ENCODE data around the gene DYNC1I1. TPM values are rescaled to one million over a fixed set of nuclear protein-coding genes. Genes with fewer than 3 reads are reported as not detected.
A peak's percentile ranks its signal among the peaks of the same experiment; 100 is the strongest.

Gene DYNC1I1
- total and polyA plus RNA-seq, 2 experiments from 2014 or later = 0.53 to 1.4 TPM

DNA sequence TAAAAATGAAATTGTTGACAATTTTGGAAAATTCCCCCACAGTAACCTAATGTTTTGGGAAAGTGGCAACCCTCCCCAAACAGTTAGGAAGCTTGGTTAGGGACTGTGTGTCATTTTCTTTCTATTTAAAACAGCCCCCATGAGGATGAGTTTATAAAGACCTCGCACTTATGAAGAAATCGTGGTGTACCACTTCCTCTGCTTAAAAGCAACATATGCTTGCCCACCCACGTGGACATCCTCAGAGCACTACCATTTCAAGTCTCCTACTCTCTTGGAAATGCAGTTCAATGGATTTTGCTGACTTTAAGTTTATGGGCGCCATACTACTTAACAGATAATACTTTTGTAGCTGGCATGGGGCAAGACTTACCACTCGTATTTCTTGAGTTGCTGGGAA lies 223.8 kb downstream of the DYNC1I1 start:
- no peak for DNase-seq
- Histone ChIP-seq H3K27me3 (replicated peaks; ENCODE audit: insufficient read depth) (no peaks in the 10 kb centered on the region), H3K9me2 (ENCODE audit: insufficient read depth) (no peaks in the 10 kb centered on the region), H4K20me1 (ENCODE audit: insufficient read depth) (no peaks in the 10 kb centered on the region), H3K4me2 (ENCODE audit: unreplicated experiment) (no peak overlapping the region), H2AFZ (no peak overlapping the region), H3F3A (ENCODE audit: insufficient read depth) (no peaks in the 10 kb centered on the region), H3K36me3 (ENCODE audit: low read depth) (no peaks in the 10 kb centered on the region), H3K79me2 (ENCODE audit: insufficient read depth) (no peaks in the 10 kb centered on the region), H3K9ac (no peak overlapping the region), H3K27ac (no peak overlapping the region), H3K4me1 (ENCODE audit: insufficient read depth) (no peaks in the 10 kb centered on the region), H3K9me3 (ENCODE audit: low read depth) (no peaks in the 10 kb centered on the region), H3K4me3 (no peak overlapping the region)
- TF ChIP-seq EZH2 (IDR thresholded peaks at IDR 0.05; ENCODE audit: insufficient read depth, poor library complexity, severe bottlenecking) = no peak
- TF ChIP-seq EZH2phosphoT487 (IDR thresholded peaks at IDR 0.05; ENCODE audit: insufficient read depth, low read depth) = no peak
- WGBS, 2 experiments (ENCODE audit: low coverage in 1 of 2, low lambda C conversion rate in 2 of 2, missing lambda C conversion rate in 2 of 2) = 49 to 56% methylated on average over 5 of the region's 5 CpGs
- in situ Hi-C loops (cut with MboI) = no loop called here

DNA sequence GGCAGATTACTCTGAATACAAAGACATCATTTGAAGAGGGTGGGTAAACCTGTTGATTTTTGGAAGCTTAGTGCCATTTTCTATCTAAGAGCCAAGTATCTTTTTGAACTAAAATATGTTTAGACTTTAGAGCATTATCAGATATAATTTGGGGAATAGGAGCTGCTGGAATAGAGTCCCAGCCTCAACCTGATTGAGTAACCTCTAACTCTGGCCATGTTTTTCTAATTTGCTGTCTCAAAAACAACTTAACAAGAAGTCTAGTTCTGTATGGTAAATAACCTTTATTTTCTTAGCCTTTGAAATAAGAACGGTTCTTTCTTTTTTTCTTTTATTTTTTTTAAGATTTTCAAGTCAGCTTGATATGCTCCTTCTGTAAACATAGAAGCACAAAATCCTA lies 224.5 kb downstream of the DYNC1I1 start:
- DNase-seq = no peak

DNA sequence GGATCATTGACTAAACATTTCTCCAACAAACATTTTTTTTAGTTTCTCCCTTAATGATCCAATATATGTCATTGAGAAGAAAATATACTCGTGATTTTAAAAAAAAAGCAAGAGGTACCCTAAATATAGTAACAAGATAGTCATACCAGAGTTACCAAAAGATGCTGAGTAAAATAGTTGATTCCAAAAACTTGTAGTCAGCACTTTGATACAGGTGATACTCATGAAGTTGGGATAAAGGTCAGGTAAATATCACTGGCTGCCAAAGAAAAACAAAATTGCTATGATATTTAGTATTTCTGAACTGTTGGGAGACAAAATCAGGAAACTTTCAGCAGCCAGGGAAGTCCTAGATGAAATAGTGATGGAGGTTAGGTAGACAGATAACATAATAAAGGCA lies 225.3 kb downstream of the DYNC1I1 start:
- H3K36me3 ChIP-seq (ENCODE audit: low read depth) = no peaks in the 10 kb centered on the region
- H3K4me1 ChIP-seq (ENCODE audit: insufficient read depth) = no peaks in the 10 kb centered on the region
- H3K9ac ChIP-seq = no peak overlapping the region
- no peaks in the 10 kb centered on the region for H4K20me1 ChIP-seq (ENCODE audit: insufficient read depth)
- no peak overlapping the region for H2AFZ ChIP-seq
- H3K27ac ChIP-seq = no peak overlapping the region
- H3K79me2 ChIP-seq (ENCODE audit: insufficient read depth) = no peaks in the 10 kb centered on the region
- H3K9me2 ChIP-seq (ENCODE audit: insufficient read depth) = no peaks in the 10 kb centered on the region
- H3K4me2 ChIP-seq (ENCODE audit: unreplicated experiment) = no peak overlapping the region
- in situ Hi-C loops (cut with MboI) = no loop called here
- TF ChIP-seq EZH2phosphoT487 (IDR thresholded peaks at IDR 0.05; ENCODE audit: insufficient read depth, low read depth) (no peak), EZH2 (IDR thresholded peaks at IDR 0.05; ENCODE audit: insufficient read depth, poor library complexity, severe bottlenecking) (no peak)
- H3F3A ChIP-seq (ENCODE audit: insufficient read depth) = no peaks in the 10 kb centered on the region
- no peaks in the 10 kb centered on the region for H3K9me3 ChIP-seq (ENCODE audit: low read depth)
- no peaks in the 10 kb centered on the region for H3K27me3 ChIP-seq (replicated peaks; ENCODE audit: insufficient read depth)
- DNase-seq = no peak
- WGBS, 2 experiments (ENCODE audit: low coverage in 1 of 2, low lambda C conversion rate in 2 of 2, missing lambda C conversion rate in 2 of 2) = 36 to 61% methylated on average over 1 of the region's 1 CpG
- no peak overlapping the region for H3K4me3 ChIP-seq

More for the DNA sequence above, 224.5 kb downstream of the DYNC1I1 start:
- H4K20me1 ChIP-seq (ENCODE audit: insufficient read depth) = no peaks in the 10 kb centered on the region
- no peaks in the 10 kb centered on the region for H3F3A ChIP-seq (ENCODE audit: insufficient read depth)
- H3K9ac ChIP-seq = no peak overlapping the region
- H3K79me2 ChIP-seq (ENCODE audit: insufficient read depth) = no peaks in the 10 kb centered on the region
- in situ Hi-C loops (cut with MboI) = no loop called here
- H3K4me2 ChIP-seq (ENCODE audit: unreplicated experiment) = no peak overlapping the region
- H3K27ac ChIP-seq = no peak overlapping the region
- H3K9me2 ChIP-seq (ENCODE audit: insufficient read depth) = no peaks in the 10 kb centered on the region
- TF ChIP-seq EZH2 (IDR thresholded peaks at IDR 0.05; ENCODE audit: insufficient read depth, poor library complexity, severe bottlenecking) (no peak), EZH2phosphoT487 (IDR thresholded peaks at IDR 0.05; ENCODE audit: insufficient read depth, low read depth) (no peak)
- H3K9me3 ChIP-seq (ENCODE audit: low read depth) = no peaks in the 10 kb centered on the region
- H3K27me3 ChIP-seq (replicated peaks; ENCODE audit: insufficient read depth) = no peaks in the 10 kb centered on the region
- no peak overlapping the region for H3K4me3 ChIP-seq
- WGBS, 2 experiments (ENCODE audit: low coverage in 1 of 2, low lambda C conversion rate in 2 of 2, missing lambda C conversion rate in 2 of 2) = 3 to 5% methylated on average over 1 of the region's 1 CpG
- H3K36me3 ChIP-seq (ENCODE audit: low read depth) = no peaks in the 10 kb centered on the region
- H3K4me1 ChIP-seq (ENCODE audit: insufficient read depth) = no peaks in the 10 kb centered on the region
- no peak overlapping the region for H2AFZ ChIP-seq

DNA sequence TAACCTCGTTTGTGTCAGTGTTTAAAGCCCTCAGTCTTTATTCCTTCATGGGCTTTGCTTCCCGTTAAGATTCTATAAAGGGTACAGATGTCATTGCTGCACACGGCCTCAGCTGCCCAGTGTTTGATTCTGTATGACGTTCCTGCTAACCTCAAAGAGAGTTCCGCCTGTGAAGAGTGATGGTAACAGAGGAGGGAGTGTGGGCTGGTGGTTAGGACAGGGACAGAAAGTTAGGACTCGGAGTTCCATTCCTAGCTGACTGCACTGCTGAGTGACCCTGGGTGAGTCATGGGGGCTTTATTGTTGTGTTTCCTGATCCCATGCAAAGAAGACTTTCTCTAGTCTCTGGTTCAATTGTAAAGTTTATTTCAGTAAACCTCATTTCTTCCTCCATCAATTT lies 227.1 kb downstream of the DYNC1I1 start:
- Histone ChIP-seq H3K27ac (no peak overlapping the region), H3K4me3 (no peak overlapping the region), H3K36me3 (ENCODE audit: low read depth) (no peaks in the 10 kb centered on the region), H3K9me2 (ENCODE audit: insufficient read depth) (no peaks in the 10 kb centered on the region), H3K27me3 (replicated peaks; ENCODE audit: insufficient read depth) (no peaks in the 10 kb centered on the region), H2AFZ (no peak overlapping the region), H3F3A (ENCODE audit: insufficient read depth) (no peaks in the 10 kb centered on the region), H3K9ac (no peak overlapping the region), H3K4me1 (ENCODE audit: insufficient read depth) (peaks cover 3% of the 10 kb centered on the region; the same call in 1 of the 2 replicates), H3K4me2 (ENCODE audit: unreplicated experiment) (no peak overlapping the region), H3K9me3 (ENCODE audit: low read depth) (no peaks in the 10 kb centered on the region), H4K20me1 (ENCODE audit: insufficient read depth) (no peaks in the 10 kb centered on the region), H3K79me2 (ENCODE audit: insufficient read depth) (no peaks in the 10 kb centered on the region)
- no peak for DNase-seq
- in situ Hi-C loops (cut with MboI) = no loop called here
- 47% methylated on average over 6 of the region's 6 CpGs for WGBS, 2 experiments (ENCODE audit: low coverage in 1 of 2, low lambda C conversion rate in 2 of 2, missing lambda C conversion rate in 2 of 2)
- TF ChIP-seq EZH2phosphoT487 (IDR thresholded peaks at IDR 0.05; ENCODE audit: insufficient read depth, low read depth) (no peak), EZH2 (IDR thresholded peaks at IDR 0.05; ENCODE audit: insufficient read depth, poor library complexity, severe bottlenecking) (no peak)

DNA sequence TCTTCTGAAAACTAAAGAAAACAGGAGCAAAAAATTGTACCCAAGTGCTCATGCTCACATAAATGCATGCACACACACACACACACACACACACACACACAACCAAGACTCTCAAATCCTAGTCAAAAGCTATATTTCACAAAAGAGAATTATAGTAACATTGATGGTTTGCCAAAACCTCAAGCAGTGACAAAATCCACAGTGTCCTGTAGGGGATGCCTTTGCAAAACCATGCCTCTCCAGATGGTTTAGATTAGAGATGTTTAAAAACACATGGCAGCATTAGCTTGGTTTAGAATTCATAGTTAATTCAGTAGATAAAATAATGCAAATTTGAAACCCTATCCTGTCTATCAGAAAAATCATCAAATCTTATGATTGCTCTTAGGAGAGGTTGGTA lies 232.2 kb downstream of the DYNC1I1 start:
- in situ Hi-C loops (cut with MboI) = no loop called here
- no peaks in the 10 kb centered on the region for H3F3A ChIP-seq (ENCODE audit: insufficient read depth)

More for the DNA sequence above, 232.2 kb downstream of the DYNC1I1 start:
- Histone ChIP-seq H3K9me2 (ENCODE audit: insufficient read depth) (no peaks in the 10 kb centered on the region), H4K20me1 (ENCODE audit: insufficient read depth) (no peaks in the 10 kb centered on the region), H3K4me2 (ENCODE audit: unreplicated experiment) (no peak overlapping the region), H3K4me3 (no peak overlapping the region), H3K79me2 (ENCODE audit: insufficient read depth) (no peaks in the 10 kb centered on the region), H3K9me3 (ENCODE audit: low read depth) (no peaks in the 10 kb centered on the region), H3K27ac (no peak overlapping the region), H3K9ac (no peak overlapping the region), H3K36me3 (ENCODE audit: low read depth) (no peaks in the 10 kb centered on the region), H3K27me3 (replicated peaks; ENCODE audit: insufficient read depth) (0 out of 2 replicates have a peak, but pooled peaks cover 8% of the 10 kb centered on the region), H2AFZ (no peak overlapping the region), H3K4me1 (ENCODE audit: insufficient read depth) (peaks cover 7% of the 10 kb centered on the region; the same call in 1 of the 2 replicates)
- DNase-seq = peak; percentile 80
- no peak for TF ChIP-seq EZH2 (IDR thresholded peaks at IDR 0.05; ENCODE audit: insufficient read depth, poor library complexity, severe bottlenecking)
- no peak for TF ChIP-seq EZH2phosphoT487 (IDR thresholded peaks at IDR 0.05; ENCODE audit: insufficient read depth, low read depth)
